GM23338 (cell line): ENCODE data around the gene IL9. TPM values are rescaled to one million over a fixed set of nuclear protein-coding genes. Genes with fewer than 3 reads are reported as not detected.

Experiments
- ATAC-seq: fragments of 200-7000 bp; cut with Tn5 transposase; 3 replicates; pipeline ENCODE4 v1.9.1; 2020
- DNase-seq: peaks from one replicate; pipeline ENCODE4 v3.0.0-alpha.2; 2015; ENCODE audit warnings: low spot score
- H2AFZ ChIP-seq: fragments of 200-600 bp; sonication (generic); 2 replicates; pipeline ENCODE4 v1.8.0; 2016; ENCODE audit warnings: antibody characterized with exemption, mild to moderate bottlenecking, moderate library complexity
- H3F3A ChIP-seq: fragments of 200-600 bp; sonication (generic); replicated peaks from 2 replicates; pipeline ENCODE4 v1.8.0; 2017; ENCODE audit warnings: antibody characterized with exemption, mixed run types, low read depth
- H3K27ac ChIP-seq: fragments of 200-600 bp; sonication (generic); 2 replicates; pipeline ENCODE4 v1.6.1; 2016; ENCODE audit warnings: low read depth
- H3K27me3 ChIP-seq: fragments of 200-600 bp; sonication (generic); 2 replicates; pipeline ENCODE4 v1.8.0; 2016; ENCODE audit warnings: mild to moderate bottlenecking, mixed run types, moderate library complexity; ENCODE audit not compliant: insufficient read depth
- H3K36me3 ChIP-seq: fragments of 200-600 bp; sonication (generic); 2 replicates; pipeline ENCODE4 v1.8.0; 2016; ENCODE audit warnings: mild to moderate bottlenecking; ENCODE audit not compliant: insufficient read depth
- H3K4me1 ChIP-seq: fragments of 200-600 bp; sonication (generic); 2 replicates; pipeline ENCODE4 v1.8.0; 2016; ENCODE audit warnings: mild to moderate bottlenecking, moderate library complexity; ENCODE audit not compliant: insufficient read depth
- H3K4me2 ChIP-seq: fragments of 200-600 bp; sonication (generic); 2 replicates; pipeline ENCODE4 v1.7.1; 2017; ENCODE audit warnings: mixed run types
- H3K4me3 ChIP-seq: fragments of 200-600 bp; sonication (generic); 2 replicates; pipeline ENCODE4 v1.6.1; 2016; ENCODE audit warnings: mixed run types
- H3K79me2 ChIP-seq: fragments of 200-600 bp; sonication (generic); replicated peaks from 2 replicates; pipeline ENCODE4 v1.8.0; 2017; ENCODE audit warnings: mild to moderate bottlenecking; ENCODE audit not compliant: insufficient read depth
- H3K9me2 ChIP-seq: fragments of 200-600 bp; sonication (generic); 2 replicates; pipeline ENCODE4 v1.8.0; 2017; ENCODE audit not compliant: insufficient read depth
- H4K20me1 ChIP-seq: fragments of 200-600 bp; sonication (generic); replicated peaks from 2 replicates; pipeline ENCODE4 v1.8.0; 2017; ENCODE audit warnings: mild to moderate bottlenecking; ENCODE audit not compliant: insufficient read depth
- H3K27ac Mint-ChIP-seq: 2 replicates; pipeline ENCODE4 v1.8.0; 2020; ENCODE audit warnings: inconsistent platforms, mild to moderate bottlenecking, moderate library complexity, mixed read lengths
- H3K27me3 Mint-ChIP-seq: 3 replicates; pipeline ENCODE4 v1.8.0; 2022; ENCODE audit warnings: low read depth, mild to moderate bottlenecking, moderate library complexity, mixed read lengths, inconsistent platforms; ENCODE audit not compliant: insufficient read depth, poor library complexity
- H3K36me3 Mint-ChIP-seq: 3 replicates; pipeline ENCODE4 v1.8.0; 2021; ENCODE audit warnings: low read depth, mild to moderate bottlenecking, inconsistent platforms, moderate library complexity, mixed read lengths
- H3K4me1 Mint-ChIP-seq: 3 replicates; pipeline ENCODE4 v1.8.0; 2020; ENCODE audit warnings: mild to moderate bottlenecking, inconsistent platforms, mixed read lengths
- H3K4me3 Mint-ChIP-seq: 3 replicates; pipeline ENCODE4 v1.8.0; 2021; ENCODE audit warnings: moderate library complexity, mild to moderate bottlenecking, inconsistent platforms, mixed read lengths
- H3K9me3 Mint-ChIP-seq: 3 replicates; pipeline ENCODE4 v1.8.0; 2020; ENCODE audit warnings: moderate library complexity, mild to moderate bottlenecking, inconsistent platforms, mixed read lengths
- EZH2phosphoT487 ChIP-seq: fragments of 200-600 bp; sonication (generic); IDR thresholded peaks from one replicate; pipeline ENCODE4 v1.8.1; 2018; ENCODE audit warnings: antibody characterized with exemption; ENCODE audit not compliant: unreplicated experiment
- JUNB ChIP-seq: IDR thresholded peaks from one replicate; pipeline ENCODE4 v1.6.1; 2016; ENCODE audit warnings: antibody characterized with exemption; ENCODE audit not compliant: unreplicated experiment
- STAT1 ChIP-seq: IDR thresholded peaks from one replicate; pipeline ENCODE4 v1.6.1; 2016; ENCODE audit warnings: antibody characterized with exemption; ENCODE audit not compliant: unreplicated experiment
- ZNF462 ChIP-seq: fragments of 250-450 bp; sonication (Bioruptor Pico); IDR thresholded peaks from 2 replicates; pipeline ENCODE4 v1.5.0; 2020; ENCODE audit warnings: mild to moderate bottlenecking, moderate library complexity
- polyA plus RNA-seq: library from polyadenylated mRNA; unstranded; fragments of >200 nt; fragmentation: Nextera tagmentation; extraction: Ambion mirVana; gene quantifications from 2 replicates; pipeline ENCODE4 v1.2.1, GENCODE V29; 2016
- total RNA-seq: library from RNA; depleted of rRNA; stranded (reverse); fragments of >200 nt; shearing (Covaris generic); gene quantifications from 2 replicates; pipeline ENCODE4 v1.2.3, GENCODE V29; 2014
- TF ChIP-seq, protein P1 (sequence below): IDR thresholded peaks from one replicate; pipeline ENCODE4 v1.6.1; 2018; ENCODE audit warnings: antibody characterized with exemption; ENCODE audit not compliant: unreplicated experiment

The IL9 gene
- total and polyA plus RNA-seq, 2 experiments from 2014 or later = not detected

- Histone ChIP-seq H3K9me2 (no peaks in the 10 kb centered on the region), H3K36me3 (no peaks in the 10 kb centered on the region), H3K4me1 (no peaks in the 10 kb centered on the region), H3K79me2 (no peaks in the 10 kb centered on the region), H3K27ac (no peak overlapping the region), H3K4me3 (no peak overlapping the region), H3F3A (no peaks in the 10 kb centered on the region), H3K27me3 (peaks cover 12% of the 10 kb centered on the region), H2AFZ (no peak overlapping the region), H4K20me1 (0 out of 2 replicates have a peak, but pooled peaks cover 4% of the 10 kb centered on the region), H3K4me2 (no peak overlapping the region)
- no peaks in the 10 kb centered on the region for H3K9me3 Mint-ChIP-seq
- H3K27me3 Mint-ChIP-seq = peaks cover 4% of the 10 kb centered on the region
- ATAC-seq = no peak
- TF ChIP-seq ZNF462 (CRISPR knock-in tag) (no peak), STAT1 (no peak), EZH2phosphoT487 (no peak), JUNB (no peak)
- TF ChIP-seq, protein P1, sequence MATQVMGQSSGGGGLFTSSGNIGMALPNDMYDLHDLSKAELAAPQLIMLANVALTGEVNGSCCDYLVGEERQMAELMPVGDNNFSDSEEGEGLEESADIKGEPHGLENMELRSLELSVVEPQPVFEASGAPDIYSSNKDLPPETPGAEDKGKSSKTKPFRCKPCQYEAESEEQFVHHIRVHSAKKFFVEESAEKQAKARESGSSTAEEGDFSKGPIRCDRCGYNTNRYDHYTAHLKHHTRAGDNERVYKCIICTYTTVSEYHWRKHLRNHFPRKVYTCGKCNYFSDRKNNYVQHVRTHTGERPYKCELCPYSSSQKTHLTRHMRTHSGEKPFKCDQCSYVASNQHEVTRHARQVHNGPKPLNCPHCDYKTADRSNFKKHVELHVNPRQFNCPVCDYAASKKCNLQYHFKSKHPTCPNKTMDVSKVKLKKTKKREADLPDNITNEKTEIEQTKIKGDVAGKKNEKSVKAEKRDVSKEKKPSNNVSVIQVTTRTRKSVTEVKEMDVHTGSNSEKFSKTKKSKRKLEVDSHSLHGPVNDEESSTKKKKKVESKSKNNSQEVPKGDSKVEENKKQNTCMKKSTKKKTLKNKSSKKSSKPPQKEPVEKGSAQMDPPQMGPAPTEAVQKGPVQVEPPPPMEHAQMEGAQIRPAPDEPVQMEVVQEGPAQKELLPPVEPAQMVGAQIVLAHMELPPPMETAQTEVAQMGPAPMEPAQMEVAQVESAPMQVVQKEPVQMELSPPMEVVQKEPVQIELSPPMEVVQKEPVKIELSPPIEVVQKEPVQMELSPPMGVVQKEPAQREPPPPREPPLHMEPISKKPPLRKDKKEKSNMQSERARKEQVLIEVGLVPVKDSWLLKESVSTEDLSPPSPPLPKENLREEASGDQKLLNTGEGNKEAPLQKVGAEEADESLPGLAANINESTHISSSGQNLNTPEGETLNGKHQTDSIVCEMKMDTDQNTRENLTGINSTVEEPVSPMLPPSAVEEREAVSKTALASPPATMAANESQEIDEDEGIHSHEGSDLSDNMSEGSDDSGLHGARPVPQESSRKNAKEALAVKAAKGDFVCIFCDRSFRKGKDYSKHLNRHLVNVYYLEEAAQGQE = no peak
- H3K4me3 Mint-ChIP-seq = no peak overlapping the region
- peaks cover 2% of the 10 kb centered on the region; the same call in 2 of the 3 replicates for H3K4me1 Mint-ChIP-seq
- no peak overlapping the region for H3K27ac Mint-ChIP-seq
- no peak for DNase-seq
- no peaks in the 10 kb centered on the region for H3K36me3 Mint-ChIP-seq
These were observed 41.7 kb upstream of the IL9 start for GRCh38 chr5:135937245-135937911.
